Lower leg skin (tissue), 3 donors: ENCODE measurements around the gene CFAP161.

ENCODE experiments used
- POLR2A ChIP-seq, 2 donors: fragments of 450-650 bp; IDR thresholded peaks; one replicate each; pipeline ENCODE4 v1.6.1; 2016 to 2017; ENCODE audit warnings: antibody characterized with exemption in 2 of 2, mild to moderate bottlenecking in 1 of 2, moderate library complexity in 1 of 2
- TF ChIP-seq, protein P1 (sequence below), 3 donors: fragments of 450-650 bp; IDR thresholded peaks; one replicate each; pipeline ENCODE4 v1.5.1; 2016; ENCODE audit warnings: antibody characterized with exemption in 3 of 3, mild to moderate bottlenecking in 3 of 3, moderate library complexity in 2 of 3

DNA sequence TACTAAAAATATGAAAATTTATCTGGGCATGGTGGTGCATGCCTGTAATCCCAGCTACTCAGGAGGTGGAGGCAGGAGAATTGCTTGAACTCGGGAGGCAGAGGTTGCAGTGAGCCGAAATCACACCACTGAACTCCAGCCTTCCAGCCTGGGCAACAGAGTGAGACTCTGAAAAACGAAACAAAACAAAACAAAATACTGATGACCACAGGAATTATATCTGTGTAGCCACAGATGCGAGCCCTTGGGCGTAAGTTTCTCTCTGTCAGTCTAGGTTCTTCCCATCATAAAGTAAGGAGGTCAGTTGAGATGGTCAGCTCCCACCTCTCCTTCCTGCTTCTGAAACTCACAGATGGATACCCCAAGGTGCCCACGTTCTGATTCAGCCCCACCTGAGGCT lies 37.7 kb upstream of the CFAP161 start:
- TF ChIP-seq, protein P1, sequence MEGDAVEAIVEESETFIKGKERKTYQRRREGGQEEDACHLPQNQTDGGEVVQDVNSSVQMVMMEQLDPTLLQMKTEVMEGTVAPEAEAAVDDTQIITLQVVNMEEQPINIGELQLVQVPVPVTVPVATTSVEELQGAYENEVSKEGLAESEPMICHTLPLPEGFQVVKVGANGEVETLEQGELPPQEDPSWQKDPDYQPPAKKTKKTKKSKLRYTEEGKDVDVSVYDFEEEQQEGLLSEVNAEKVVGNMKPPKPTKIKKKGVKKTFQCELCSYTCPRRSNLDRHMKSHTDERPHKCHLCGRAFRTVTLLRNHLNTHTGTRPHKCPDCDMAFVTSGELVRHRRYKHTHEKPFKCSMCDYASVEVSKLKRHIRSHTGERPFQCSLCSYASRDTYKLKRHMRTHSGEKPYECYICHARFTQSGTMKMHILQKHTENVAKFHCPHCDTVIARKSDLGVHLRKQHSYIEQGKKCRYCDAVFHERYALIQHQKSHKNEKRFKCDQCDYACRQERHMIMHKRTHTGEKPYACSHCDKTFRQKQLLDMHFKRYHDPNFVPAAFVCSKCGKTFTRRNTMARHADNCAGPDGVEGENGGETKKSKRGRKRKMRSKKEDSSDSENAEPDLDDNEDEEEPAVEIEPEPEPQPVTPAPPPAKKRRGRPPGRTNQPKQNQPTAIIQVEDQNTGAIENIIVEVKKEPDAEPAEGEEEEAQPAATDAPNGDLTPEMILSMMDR (IDR thresholded peaks at IDR 0.05), result no peak
- no peak for TF ChIP-seq POLR2A (IDR thresholded peaks at IDR 0.05)
